Prostate gland (tissue), 2 donors: Measurements from ENCODE around the gene GPR155. TPM values are rescaled to one million over a fixed set of nuclear protein-coding genes. Genes with fewer than 3 reads are reported as not detected.

ENCODE experiments used
- DNase-seq: peaks from one replicate; pipeline ENCODE4 v3.0.0-alpha.2; 2019; ENCODE audit warnings: low spot score
- H3K27ac ChIP-seq, 2 donors: fragments of 200-600 bp; sonication (generic); 2 replicates each; pipeline ENCODE4 v1.5.1; 2017 to 2019
- H3K27me3 ChIP-seq: fragments of 200-600 bp; sonication (generic); replicated peaks from 2 replicates; pipeline ENCODE4 v1.5.1; 2019; ENCODE audit not compliant: insufficient read depth
- H3K36me3 ChIP-seq, 2 donors: fragments of 200-600 bp; sonication (generic); 1 replicate in 1 of 2; 2 replicates in 1 of 2; pipeline versions ENCODE4 v1.5.1 to v1.8.1; 2017 to 2019
- H3K4me1 ChIP-seq: fragments of 200-600 bp; sonication (generic); replicated peaks from 2 replicates; pipeline ENCODE4 v1.5.1; 2019
- H3K4me3 ChIP-seq, 2 donors: fragments of 200-600 bp; sonication (generic); 2 replicates each; pipeline ENCODE4 v1.5.1; 2017 to 2019
- H3K9me3 ChIP-seq: fragments of 200-600 bp; sonication (generic); 2 replicates; pipeline ENCODE4 v1.5.1; 2017
- CTCF ChIP-seq, 4 experiments: fragments of 200-600 bp in 2 of 4; fragments of 450-650 bp in 2 of 4; sonication (generic) in 2 of 4; IDR thresholded peaks; 1 replicate in 3 of 4; 2 replicates in 1 of 4; pipeline ENCODE4 v1.5.1; 2016 to 2019; ENCODE audit warnings: antibody characterized with exemption in 4 of 4, mild to moderate bottlenecking in 2 of 4, moderate library complexity in 2 of 4
- POLR2A ChIP-seq: fragments of 450-650 bp; IDR thresholded peaks from one replicate; pipeline ENCODE4 v1.6.1; 2016; ENCODE audit warnings: antibody characterized with exemption, mild to moderate bottlenecking
- POLR2AphosphoS5 ChIP-seq: sonication (generic); formaldehyde crosslinking; IDR thresholded peaks from one replicate; pipeline ENCODE4 v1.6.1; 2017; ENCODE audit warnings: antibody characterized with exemption
- WGBS: methylation state at CpG from one replicate; pipeline ENCODE4 v1.1.5; 2018; 5-methylcytosine and 5-hydroxymethylcytosine counted together
- intact Hi-C: fragments of 100-400 bp; cut with DNase I; formaldehyde crosslinking; loops from one replicate; pipeline ENCODE4 v1.14.2; 2022
- total RNA-seq, 2 donors: library from RNA; depleted of rRNA; stranded (reverse); fragments of >200 nt; gene quantifications; one replicate each; pipeline ENCODE4 v1.1.0, GENCODE V29; 2016

The GPR155 gene
- total RNA-seq, 2 donors from 2014 or later, result 3.7 to 4.5 TPM

GRCh38 chr2:174383796-174384195 lies 103.0 kb downstream of the GPR155 start:
- 93% methylated on average over 1 of the region's 1 CpG for WGBS

More at GRCh38 chr2:174383796-174384195, 103.0 kb downstream of the GPR155 start:
- DNase-seq, result no peak
- Histone ChIP-seq H3K9me3 (no peaks in the 10 kb centered on the region), H3K27ac (no peak overlapping the region), H3K4me3 (no peak overlapping the region), H3K27me3 (no peaks in the 10 kb centered on the region), H3K36me3 (no peaks in the 10 kb centered on the region), H3K4me1 (no peaks in the 10 kb centered on the region)
- TF ChIP-seq POLR2A (no peak), POLR2AphosphoS5 (no peak), CTCF (IDR thresholded peaks at IDR 0.05) (no peak)
- intact Hi-C loops, result no loop called here

Other genes starting within 250 kb of the GPR155 start
- gene OLA1, start 238.5 kb downstream of the GPR155 start, total RNA-seq, result 10 to 100 TPM; 40.9 to 43.9 TPM
- under 1 TPM in 1 of 2 donors, not detected in 1; 0.40 TPM for gene SP9, start 152.1 kb downstream of the GPR155 start, total RNA-seq
- 10 to 100 TPM; 22.4 to 39.8 TPM for gene SCRN3, start 91.3 kb downstream of the GPR155 start, total RNA-seq
- gene WIPF1, start 110.8 kb upstream of the GPR155 start, total RNA-seq, result 10 to 100 TPM in 1 of 2 donors, 1 to 10 TPM in 1; 7.2 to 19.0 TPM